ENCODE measurements around the gene LPCAT1.

GRCh38 chr5:1550287-1551076 lies 26.7 kb upstream of the LPCAT1 start:
- TF ChIP-seq EZH2 (IDR thresholded peaks at IDR 0.05; ENCODE audit: low read depth, unreplicated experiment), result no peak
- TF ChIP-seq CTCF (conservative IDR thresholded peaks at IDR 0.05; ENCODE audit: low read depth in 2 of 2), result no peak
- TF ChIP-seq ZNF114 (CRISPR knock-in tag; IDR thresholded peaks at IDR 0.05), result no peak
- TF ChIP-seq POLR2AphosphoS5 (IDR thresholded peaks at IDR 0.05; ENCODE audit: low read depth), result no peak
- TF ChIP-seq REST (IDR thresholded peaks at IDR 0.05; ENCODE audit: unreplicated experiment), result no peak
- TF ChIP-seq JUNB (IDR thresholded peaks at IDR 0.05; ENCODE audit: unreplicated experiment), result no peak
- no peak for TF ChIP-seq CREB1 (CRISPR knock-in tag; IDR thresholded peaks at IDR 0.05; ENCODE audit: low read depth)
- no peak for TF ChIP-seq EZH2phosphoT487 (IDR thresholded peaks at IDR 0.05; ENCODE audit: unreplicated experiment)
- TF ChIP-seq ETS1 (IDR thresholded peaks at IDR 0.05), result no peak
- TF ChIP-seq ZNF462 (CRISPR knock-in tag; IDR thresholded peaks at IDR 0.05), result no peak
- no peak for TF ChIP-seq NANOG (IDR thresholded peaks at IDR 0.05; ENCODE audit: borderline replicate concordance)
- no peak for TF ChIP-seq ZNF331 (CRISPR knock-in tag; IDR thresholded peaks at IDR 0.05; ENCODE audit: low read depth)
- no peak for TF ChIP-seq STAT1 (IDR thresholded peaks at IDR 0.05; ENCODE audit: unreplicated experiment)

Measured in GM23338 (cell line).